HUES48 (cell line): ENCODE data around the gene S1PR5.

Experiments used
- H3K27ac ChIP-seq: one replicate; pipeline ENCODE4 v1.7.0; 2013; ENCODE audit warnings: low read depth, low read length, inconsistent platforms
- H3K27me3 ChIP-seq: 2 replicates; pipeline ENCODE4 v1.6.1; 2013; ENCODE audit warnings: mild to moderate bottlenecking, low read length; ENCODE audit not compliant: control insufficient read depth, insufficient read depth
- H3K36me3 ChIP-seq: 2 replicates; pipeline ENCODE4 v1.6.1; 2013; ENCODE audit warnings: low read length; ENCODE audit not compliant: control insufficient read depth, insufficient read depth
- H3K4me1 ChIP-seq: 2 replicates; pipeline ENCODE4 v1.6.1; 2013; ENCODE audit warnings: mild to moderate bottlenecking, low read length; ENCODE audit not compliant: control insufficient read depth, insufficient read depth
- H3K4me3 ChIP-seq: 2 replicates; pipeline ENCODE4 v1.5.1; 2013; ENCODE audit warnings: mild to moderate bottlenecking, low read depth, low read length
- H3K9ac ChIP-seq: 2 replicates; pipeline ENCODE4 v1.6.1; 2013; ENCODE audit warnings: mild to moderate bottlenecking, low read depth, low read length, moderate library complexity
- H3K9me3 ChIP-seq: 2 replicates; pipeline ENCODE4 v1.6.1; 2013; ENCODE audit warnings: low read length; ENCODE audit not compliant: control insufficient read depth, insufficient read depth

The S1PR5 gene

DNA sequence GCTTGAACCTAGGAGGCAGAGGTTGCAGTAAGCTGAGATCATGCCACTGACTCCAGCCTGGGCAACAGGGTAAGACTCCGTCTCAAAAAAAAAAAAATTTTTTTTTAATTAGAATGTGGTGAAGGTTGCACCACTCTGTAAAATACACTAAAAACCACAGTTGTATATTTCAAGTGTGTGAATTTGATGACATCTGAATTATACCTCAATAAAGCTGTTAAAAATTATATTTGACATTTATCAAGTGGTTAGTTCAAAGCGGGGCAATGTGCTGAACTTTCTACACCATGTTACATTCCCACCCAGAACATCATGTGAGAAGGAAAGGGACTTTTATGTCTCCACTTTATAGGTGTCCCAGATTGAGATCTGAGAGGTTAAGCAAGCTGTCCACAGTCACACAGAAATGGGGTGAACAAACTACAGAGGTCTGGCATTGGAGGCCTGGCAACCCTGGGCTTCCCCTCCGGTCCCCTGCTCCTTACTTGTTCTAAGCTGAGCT is 5.9 kb upstream of the S1PR5 start:
- Histone ChIP-seq H3K4me1 (no peaks in the 10 kb centered on the region), H3K4me3 (no peak overlapping the region), H3K9me3 (no peaks in the 10 kb centered on the region), H3K27ac (no peak overlapping the region), H3K9ac (no peak overlapping the region), H3K27me3 (peaks cover 13% of the 10 kb centered on the region), H3K36me3 (no peaks in the 10 kb centered on the region)

DNA sequence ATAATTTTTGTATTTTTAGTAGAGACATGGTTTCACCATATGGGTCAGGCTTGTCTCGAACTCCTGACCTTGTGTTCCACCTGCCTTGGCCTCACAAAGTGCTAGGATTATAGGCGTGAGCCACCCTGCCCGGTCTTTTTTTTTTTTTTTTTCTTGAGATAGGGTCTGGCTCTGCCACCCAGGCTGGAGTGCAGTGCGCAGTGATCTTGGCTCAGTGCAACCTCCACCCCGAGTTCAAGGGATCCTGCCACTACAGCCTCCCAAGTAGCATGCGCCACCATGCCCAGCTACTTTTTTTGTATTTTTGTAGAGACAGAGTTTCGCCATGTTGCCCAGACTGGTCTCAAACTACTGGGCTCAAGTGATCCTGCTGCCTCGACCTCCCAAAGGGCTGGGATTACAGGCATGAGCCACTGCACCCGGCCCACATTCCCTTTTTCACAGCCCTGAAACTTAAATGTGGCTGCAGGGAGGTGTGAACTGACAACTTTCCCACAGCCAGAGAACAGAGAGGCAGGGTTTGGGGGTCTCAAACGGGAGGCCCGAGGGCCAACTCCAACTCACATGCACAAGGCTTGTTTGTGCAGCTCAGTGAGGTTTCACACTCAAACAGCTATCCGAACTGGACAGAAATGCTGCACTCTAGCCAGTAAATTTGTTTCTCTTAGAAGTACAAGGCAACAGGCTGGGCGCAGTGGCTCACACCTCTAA is 4.4 kb upstream of the S1PR5 start:
- Histone ChIP-seq H3K4me3 (no peak overlapping the region), H3K4me1 (0 out of 2 replicates have a peak, but pooled peaks cover 5% of the 10 kb centered on the region), H3K9ac (no peak overlapping the region), H3K36me3 (no peaks in the 10 kb centered on the region), H3K27me3 (peaks cover 29% of the 10 kb centered on the region), H3K27ac (no peak overlapping the region), H3K9me3 (no peaks in the 10 kb centered on the region)

DNA sequence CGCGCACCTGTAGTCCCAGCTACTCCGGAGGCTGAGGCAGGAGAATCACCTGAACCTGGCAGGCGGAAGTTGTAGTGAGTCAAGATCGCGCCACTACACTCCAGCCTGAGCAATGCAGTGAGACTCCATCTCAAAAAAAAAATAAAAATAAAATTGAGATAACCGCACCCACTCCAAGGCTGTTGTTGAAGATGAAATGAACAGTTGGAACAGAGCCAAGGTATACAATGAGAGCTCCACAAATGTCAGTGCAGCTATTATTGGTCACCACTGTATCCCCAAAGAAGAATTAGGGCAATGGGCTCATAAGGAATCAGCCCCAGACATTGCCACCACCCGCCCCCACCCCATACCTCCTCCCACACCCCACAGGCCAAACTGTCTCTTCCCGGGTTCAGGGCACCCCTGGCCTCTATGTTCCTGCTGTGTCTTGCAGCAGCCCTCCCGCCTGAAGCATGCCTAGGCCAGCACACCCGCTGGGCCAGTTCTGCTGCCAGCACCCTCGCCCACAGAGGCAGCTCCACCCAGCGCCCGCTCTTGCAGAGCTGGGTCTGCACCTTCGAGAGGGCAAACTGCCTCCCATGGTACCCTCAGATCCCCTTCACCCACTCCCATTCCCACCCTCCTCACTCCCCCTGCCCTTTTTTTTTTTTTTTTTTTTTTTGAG is 3.5 kb upstream of the S1PR5 start:
- Histone ChIP-seq H3K9me3 (no peaks in the 10 kb centered on the region), H3K4me1 (0 out of 2 replicates have a peak, but pooled peaks cover 5% of the 10 kb centered on the region), H3K9ac (no peak overlapping the region), H3K36me3 (no peaks in the 10 kb centered on the region), H3K4me3 (no peak overlapping the region), H3K27ac (no peak overlapping the region), H3K27me3 (peaks cover 37% of the 10 kb centered on the region)

DNA sequence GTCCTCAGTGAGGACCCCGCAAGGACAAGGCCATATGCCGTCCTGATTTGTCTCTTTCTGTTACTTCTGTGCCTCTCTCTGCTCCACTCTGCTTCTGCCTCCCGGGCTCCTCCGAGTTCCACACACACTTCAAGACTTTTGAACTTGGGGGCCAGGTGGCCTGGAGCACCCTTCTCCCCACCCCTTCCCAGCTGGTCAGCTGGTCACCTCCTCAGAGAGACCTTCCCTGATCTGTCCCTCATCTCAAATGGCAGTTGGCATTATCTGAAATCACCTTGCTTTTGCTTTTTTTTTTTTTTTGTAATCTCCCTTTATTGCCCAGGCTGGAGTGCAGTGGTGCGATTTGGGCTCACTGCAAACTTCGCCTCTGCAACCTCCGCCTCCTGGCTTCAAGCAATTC is 2.2 kb upstream of the S1PR5 start:
- H3K36me3 ChIP-seq = no peaks in the 10 kb centered on the region
- no peak overlapping the region for H3K9ac ChIP-seq
- peaks cover 51% of the 10 kb centered on the region for H3K27me3 ChIP-seq
- H3K4me3 ChIP-seq = no peak overlapping the region
- H3K4me1 ChIP-seq = peaks cover 9% of the 10 kb centered on the region; the same call in 1 of the 2 replicates
- no peaks in the 10 kb centered on the region for H3K9me3 ChIP-seq
- H3K27ac ChIP-seq = no peak overlapping the region

DNA sequence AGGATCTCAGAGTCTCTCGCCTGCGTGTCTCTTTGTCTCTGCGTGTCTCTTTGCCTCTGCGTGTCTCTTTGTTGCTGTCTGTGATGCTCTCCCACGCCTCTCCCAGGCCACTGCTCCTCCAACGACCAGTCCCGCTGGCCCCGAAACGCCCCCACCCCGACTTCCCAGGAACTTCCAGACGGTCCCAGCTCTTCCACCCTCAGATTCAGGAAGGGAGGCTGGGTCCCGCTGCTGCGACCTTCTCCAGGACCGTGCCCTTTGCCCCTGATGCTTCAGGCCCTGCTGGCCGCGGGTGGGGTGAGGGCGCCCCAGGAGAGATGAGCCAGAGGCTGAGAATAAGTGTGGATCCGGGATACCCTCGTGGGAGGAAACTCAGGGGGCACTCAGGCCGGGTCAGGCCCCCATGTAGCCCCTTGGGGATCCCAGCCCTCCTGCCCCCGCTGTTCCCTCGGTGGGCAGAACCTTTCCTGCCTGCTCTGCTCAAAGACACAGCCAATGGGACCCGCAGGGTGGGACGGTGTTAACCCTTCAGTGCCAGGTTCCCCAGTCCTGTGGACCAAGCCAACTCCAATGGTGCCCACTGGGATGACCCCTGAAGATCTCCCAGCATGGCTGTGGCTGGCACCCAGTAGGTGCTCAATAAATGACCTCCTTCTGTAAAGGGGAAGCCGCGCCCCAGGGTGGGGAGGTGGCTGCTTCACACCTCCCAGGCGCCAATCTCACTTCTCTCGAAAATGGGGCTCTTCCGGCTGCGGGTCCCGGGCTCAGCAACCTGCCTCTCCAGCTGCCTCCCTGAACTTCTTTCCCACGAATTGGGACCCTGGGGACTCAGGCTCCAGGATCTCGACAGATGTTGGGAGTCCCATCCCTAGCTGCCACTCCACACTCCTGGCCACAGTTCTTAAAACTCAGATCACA is 1.5 kb upstream of the S1PR5 start:
- Histone ChIP-seq H3K27ac (no peak overlapping the region), H3K4me3 (peak overlapping the region; percentile 78), H3K36me3 (no peaks in the 10 kb centered on the region), H3K9me3 (no peaks in the 10 kb centered on the region), H3K4me1 (peaks cover 9% of the 10 kb centered on the region; the same call in 1 of the 2 replicates), H3K27me3 (peaks cover 58% of the 10 kb centered on the region), H3K9ac (no peak overlapping the region)

DNA sequence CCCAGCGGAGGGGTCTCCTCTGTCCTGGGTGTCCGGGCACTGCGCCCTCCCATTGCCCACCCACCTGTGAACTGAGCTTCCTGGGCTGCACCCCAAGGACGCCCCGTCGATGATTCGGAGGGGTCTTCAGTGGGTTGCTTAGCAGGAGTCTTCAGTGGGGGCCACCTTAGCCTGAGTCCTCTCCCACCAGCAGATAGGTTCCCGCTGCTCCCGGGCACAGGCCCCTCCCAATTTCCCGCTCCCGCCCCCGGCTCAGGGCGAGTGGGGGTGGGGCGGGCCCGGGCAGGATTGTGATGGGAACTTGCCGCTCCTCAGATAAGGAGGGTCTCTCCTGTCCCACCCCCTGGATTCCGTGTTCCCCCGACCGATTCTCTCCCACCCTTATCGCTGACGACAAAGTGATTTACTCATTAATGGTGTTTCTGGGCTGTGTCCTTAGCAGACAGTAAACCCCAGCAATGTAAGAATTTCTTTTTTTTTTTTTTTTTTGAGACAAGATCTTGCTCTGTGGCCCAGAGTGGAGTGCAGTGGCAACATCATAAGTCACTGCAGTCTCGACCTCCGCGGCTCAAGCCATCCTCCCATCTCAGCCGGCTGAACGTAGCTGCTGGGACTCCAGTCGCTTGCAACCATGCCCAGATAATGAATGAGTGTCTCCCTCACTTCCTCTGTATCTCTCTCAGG is 655 bp upstream of the S1PR5 start:
- Histone ChIP-seq H3K36me3 (no peaks in the 10 kb centered on the region), H3K4me3 (peak overlapping the region; percentile 78), H3K9me3 (no peaks in the 10 kb centered on the region), H3K27ac (no peak overlapping the region), H3K4me1 (peaks cover 9% of the 10 kb centered on the region; the same call in 1 of the 2 replicates), H3K27me3 (peaks cover 66% of the 10 kb centered on the region), H3K9ac (no peak overlapping the region)

DNA sequence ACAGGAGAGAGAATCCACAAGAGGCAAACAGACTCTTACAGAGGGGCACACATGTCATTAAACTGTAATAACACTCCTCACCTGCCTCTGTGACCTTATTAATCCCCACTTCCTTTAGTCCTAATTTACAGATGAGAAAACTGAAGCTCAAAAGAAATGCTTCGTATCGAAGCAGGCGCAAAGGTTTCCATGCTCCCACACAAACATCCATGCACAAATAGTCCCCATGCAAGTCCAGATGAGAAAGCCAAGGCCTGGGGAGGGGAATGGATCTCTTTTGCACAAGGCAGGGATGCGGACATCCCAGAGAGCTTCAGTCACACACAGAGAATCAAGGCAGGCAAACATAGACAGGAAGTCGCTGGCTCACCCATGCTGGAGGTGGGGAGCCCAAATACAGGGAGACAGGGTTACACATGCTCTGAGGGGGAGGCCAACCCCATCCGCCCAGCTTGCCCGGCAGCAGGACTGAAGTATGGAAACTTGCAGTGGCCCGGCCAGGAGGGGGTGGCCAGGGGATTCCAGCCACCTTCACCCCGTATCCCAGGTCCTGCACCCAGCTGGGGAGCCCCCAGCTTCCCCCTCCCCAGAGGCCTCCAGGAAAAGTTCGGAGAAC is 468 bp downstream of the S1PR5 start:
- Histone ChIP-seq H3K9ac (no peak overlapping the region), H3K27ac (no peak overlapping the region), H3K27me3 (peaks cover 71% of the 10 kb centered on the region), H3K4me3 (peak overlapping the region; percentile 78), H3K9me3 (no peaks in the 10 kb centered on the region), H3K36me3 (no peaks in the 10 kb centered on the region), H3K4me1 (peaks cover 9% of the 10 kb centered on the region; the same call in 1 of the 2 replicates)

DNA sequence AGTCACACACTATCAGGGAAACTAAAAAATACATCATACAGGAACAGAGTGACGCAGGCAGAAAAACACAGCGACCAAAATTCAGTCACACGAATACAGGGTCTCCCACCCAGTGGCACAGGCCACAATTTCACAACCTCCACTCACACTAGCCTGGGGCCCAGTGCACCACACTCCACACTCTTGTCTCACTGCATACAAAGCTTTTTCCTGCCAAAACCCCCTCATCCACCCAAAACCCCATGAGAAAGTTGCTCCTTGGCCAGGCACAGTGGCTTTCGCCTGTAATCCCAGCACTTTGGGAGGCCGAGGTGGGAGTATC is 1.2 kb downstream of the S1PR5 start:
- no peaks in the 10 kb centered on the region for H3K9me3 ChIP-seq
- H3K9ac ChIP-seq = no peak overlapping the region
- H3K4me1 ChIP-seq = peaks cover 9% of the 10 kb centered on the region; the same call in 1 of the 2 replicates
- H3K36me3 ChIP-seq = no peaks in the 10 kb centered on the region
- H3K27ac ChIP-seq = no peak overlapping the region
- H3K4me3 ChIP-seq = no peak overlapping the region
- H3K27me3 ChIP-seq = peaks cover 71% of the 10 kb centered on the region

DNA sequence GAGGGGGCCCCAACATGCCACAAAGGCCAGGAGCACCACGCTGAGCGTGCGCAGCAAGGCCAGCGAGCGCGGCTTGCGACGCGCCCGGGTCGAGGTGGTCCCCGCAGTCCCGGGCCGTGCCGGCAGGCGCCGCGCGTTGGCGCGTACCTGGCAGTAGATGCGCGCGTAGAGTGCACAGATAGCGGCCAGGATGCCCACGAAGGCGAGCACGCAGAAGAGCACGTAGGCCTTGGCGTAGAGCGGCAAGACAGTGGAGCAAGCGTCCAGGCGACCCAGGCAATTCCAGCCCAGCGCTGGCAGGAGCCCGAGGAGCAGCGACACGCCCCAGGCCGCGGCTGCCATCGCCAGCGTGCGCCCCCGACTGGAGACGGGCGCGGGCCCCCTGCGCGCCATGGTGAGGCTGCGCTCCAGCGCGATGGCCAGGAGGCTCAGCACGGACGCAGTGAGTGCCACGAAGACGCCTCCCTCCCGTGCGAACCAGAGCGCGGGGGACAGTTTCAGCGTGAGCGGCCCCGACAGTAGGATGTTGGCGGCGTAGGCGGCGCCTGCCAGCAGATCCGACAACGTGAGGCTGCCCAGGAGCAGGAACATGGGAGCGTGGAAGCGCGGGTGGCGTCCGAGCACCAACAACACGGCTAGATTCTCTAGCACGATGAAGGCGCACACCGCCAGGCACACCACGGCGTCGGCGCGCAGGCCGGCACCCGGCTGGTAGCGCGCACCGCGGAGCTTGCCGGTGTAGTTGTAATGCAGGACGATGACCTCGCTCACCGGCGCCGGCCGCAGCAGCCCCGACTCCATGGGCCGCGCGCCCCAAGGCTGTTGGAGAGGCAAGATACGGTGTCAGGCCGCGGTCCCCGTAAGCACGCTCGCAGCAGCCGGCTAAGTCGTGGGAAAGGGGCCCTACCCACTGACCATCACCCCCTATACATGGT is 2.8 kb downstream of the S1PR5 start:
- Histone ChIP-seq H3K4me3 (peak overlapping the region; percentile 56), H3K9me3 (no peaks in the 10 kb centered on the region), H3K36me3 (no peaks in the 10 kb centered on the region), H3K4me1 (peaks cover 9% of the 10 kb centered on the region; the same call in 1 of the 2 replicates), H3K27me3 (peaks cover 71% of the 10 kb centered on the region), H3K9ac (0 out of 2 replicates have a peak overlapping the region, but pooled peaks have one; percentile 5), H3K27ac (no peak overlapping the region)
